HepG2 (cell line): ENCODE results near the gene B4GALT7. TPM values are rescaled to one million over a fixed set of nuclear protein-coding genes. Genes with fewer than 3 reads are reported as not detected.

Experiments used
- AKAP8 ChIP-seq: sonication (generic); formaldehyde crosslinking; IDR thresholded peaks from 2 replicates; pipeline ENCODE4 v1.5.1; 2020; ENCODE audit warnings: mild to moderate bottlenecking, missing genetic modification reagents
- ATF7-NPFF ChIP-seq: sonication (generic); formaldehyde crosslinking; IDR thresholded peaks from 2 replicates; pipeline ENCODE4 v1.8.1; 2023; ENCODE audit warnings: mild to moderate bottlenecking, low read depth, missing genetic modification reagents, moderate library complexity
- BHLHE40 ChIP-seq: IDR thresholded peaks from 2 replicates; pipeline ENCODE4 v1.6.1; 2011; ENCODE audit warnings: low read length, improper control_type of control experiment
- DNMT1 ChIP-seq: sonication (generic); formaldehyde crosslinking; IDR thresholded peaks from 2 replicates; pipeline ENCODE4 v1.5.1; 2020; ENCODE audit warnings: mild to moderate bottlenecking, missing genetic modification reagents
- DPF2 ChIP-seq: sonication (generic); formaldehyde crosslinking; IDR thresholded peaks from 2 replicates; pipeline ENCODE4 v1.4.0; 2020; ENCODE audit warnings: mild to moderate bottlenecking, low read depth, missing genetic modification reagents, borderline replicate concordance
- ERF ChIP-seq: IDR thresholded peaks from 2 replicates; pipeline ENCODE4 v1.6.1; 2018; ENCODE audit warnings: missing biosample characterization, missing genetic modification reagents
- FOXJ3 ChIP-seq: sonication (generic); formaldehyde crosslinking; IDR thresholded peaks from 2 replicates; pipeline ENCODE4 v1.4.0; 2020; ENCODE audit warnings: missing genetic modification reagents, mild to moderate bottlenecking, borderline replicate concordance
- GFI1 ChIP-seq: sonication (generic); formaldehyde crosslinking; IDR thresholded peaks from 2 replicates; pipeline ENCODE4 v1.5.0; 2020; ENCODE audit warnings: missing genetic modification reagents, mild to moderate bottlenecking, borderline replicate concordance
- KDM1A ChIP-seq: IDR thresholded peaks from 2 replicates; pipeline ENCODE4 v1.6.1; 2016; ENCODE audit warnings: missing compliant biosample characterization
- KLF15 ChIP-seq: sonication (generic); formaldehyde crosslinking; IDR thresholded peaks from 2 replicates; pipeline ENCODE4 v1.8.1; 2023; ENCODE audit warnings: borderline replicate concordance, mild to moderate bottlenecking, inconsistent platforms, missing genetic modification reagents, mixed read lengths
- MIER3 ChIP-seq: IDR thresholded peaks from 2 replicates; pipeline ENCODE4 v1.6.1; 2016; ENCODE audit warnings: missing compliant biosample characterization, borderline replicate concordance
- MYC ChIP-seq: sonication (generic); formaldehyde crosslinking; IDR thresholded peaks from 2 replicates; pipeline ENCODE4 v1.9.0; 2021; ENCODE audit warnings: missing genetic modification reagents, borderline replicate concordance
- PHF21A ChIP-seq: sonication (generic); formaldehyde crosslinking; IDR thresholded peaks from 2 replicates; pipeline ENCODE4 v1.5.0; 2020; ENCODE audit warnings: mild to moderate bottlenecking, missing genetic modification reagents
- SIN3A ChIP-seq: IDR thresholded peaks from 2 replicates; pipeline ENCODE4 v1.6.1; 2011; ENCODE audit warnings: low read depth, mild to moderate bottlenecking, control low read depth, low read length, borderline replicate concordance
- SIX4 ChIP-seq: sonication (generic); formaldehyde crosslinking; IDR thresholded peaks from 2 replicates; pipeline ENCODE4 v1.4.0; 2020; ENCODE audit warnings: missing genetic modification reagents
- SKI ChIP-seq: fragments of 450-650 bp; IDR thresholded peaks from one replicate; pipeline ENCODE4 v1.6.1; 2018; ENCODE audit warnings: mild to moderate bottlenecking; ENCODE audit not compliant: partially characterized antibody
- ZBTB1 ChIP-seq: sonication (generic); formaldehyde crosslinking; IDR thresholded peaks from 2 replicates; pipeline ENCODE4 v1.4.0; 2020; ENCODE audit warnings: missing genetic modification reagents, borderline replicate concordance
- ZBTB38 ChIP-seq: sonication (generic); formaldehyde crosslinking; IDR thresholded peaks from 2 replicates; pipeline ENCODE4 v1.5.1; 2020; ENCODE audit warnings: mild to moderate bottlenecking, missing genetic modification reagents
- ZC3H4 ChIP-seq: sonication (generic); formaldehyde crosslinking; IDR thresholded peaks from 2 replicates; pipeline ENCODE4 v1.4.0; 2020; ENCODE audit warnings: missing genetic modification reagents, borderline replicate concordance
- ZNF253 ChIP-seq: sonication (generic); formaldehyde crosslinking; IDR thresholded peaks from 2 replicates; pipeline ENCODE4 v1.8.0; 2022; ENCODE audit warnings: mild to moderate bottlenecking, missing genetic modification reagents, borderline replicate concordance
- ZNF335 ChIP-seq: sonication (generic); formaldehyde crosslinking; IDR thresholded peaks from 2 replicates; pipeline ENCODE4 v1.4.0; 2020; ENCODE audit warnings: missing genetic modification reagents
- ZNF33A ChIP-seq: sonication (generic); formaldehyde crosslinking; IDR thresholded peaks from 2 replicates; pipeline ENCODE4 v1.5.1; 2020; ENCODE audit warnings: missing genetic modification reagents, mild to moderate bottlenecking, moderate library complexity, borderline replicate concordance
- ZNF546 ChIP-seq: sonication (generic); formaldehyde crosslinking; conservative IDR thresholded peaks from 2 replicates; pipeline ENCODE4 v1.8.1; 2023; ENCODE audit warnings: mild to moderate bottlenecking, missing genetic modification reagents
- ZNF891 ChIP-seq: sonication (generic); formaldehyde crosslinking; IDR thresholded peaks from 2 replicates; pipeline ENCODE4 v1.5.0; 2020; ENCODE audit warnings: mild to moderate bottlenecking, missing genetic modification reagents
- ZSCAN22 ChIP-seq: sonication (generic); formaldehyde crosslinking; IDR thresholded peaks from 2 replicates; pipeline ENCODE4 v1.4.0; 2020; ENCODE audit warnings: mild to moderate bottlenecking, missing genetic modification reagents
- polyA plus RNA-seq, 8 experiments: library from polyadenylated mRNA; depleted of rRNA in 3 of 8; stranded (reverse) in 7 of 8; unstranded in 1 of 8; fragments of >200 nt; fragmentation: Illumina TruSeq in 4 of 8; extraction: Trizol in 4 of 8; gene quantifications; 2 replicates each; pipeline versions ENCODE4 v1.2.1 to v1.2.3, GENCODE V29; 2011 to 2016; ENCODE audit warnings: low read depth in 4 of 8, missing spikeins in 1 of 8, mixed read lengths in 1 of 8; ENCODE audit not compliant: insufficient read depth in 1 of 8
- total RNA-seq, 5 experiments: library from RNA; depleted of rRNA; stranded (reverse); fragments of >200 nt; fragmentation: Illumina TruSeq; extraction: Trizol; gene quantifications; 2 replicates each; pipeline ENCODE4 v1.2.3, GENCODE V29; 2016; ENCODE audit warnings: low read depth in 1 of 5
- TF ChIP-seq, protein P1 (sequence below): IDR thresholded peaks from 2 replicates; pipeline ENCODE4 v1.6.1; 2016; ENCODE audit warnings: missing compliant biosample characterization, missing genetic modification reagents, borderline replicate concordance
- TF ChIP-seq, protein P2 (sequence below): sonication (generic); formaldehyde crosslinking; IDR thresholded peaks from 2 replicates; pipeline ENCODE4 v1.4.0; 2020; ENCODE audit warnings: mild to moderate bottlenecking, missing genetic modification reagents
- TF ChIP-seq, protein P3 (sequence below): sonication (generic); formaldehyde crosslinking; IDR thresholded peaks from 2 replicates; pipeline ENCODE4 v1.8.1; 2022; ENCODE audit warnings: low read depth, mild to moderate bottlenecking, missing genetic modification reagents

B4GALT7 gene
- total and polyA plus RNA-seq, 2 of the 13 experiments (the other 11 are each of a cell fraction or from before 2014, with no cell fraction given) = 16.4 to 20.5 TPM

GRCh38 chr5:177554474-177555111 lies 45.3 kb upstream of the B4GALT7 start, which contains the start of gene FAM193B (continued):
- TF ChIP-seq ZC3H4 (CRISPR knock-in tag) = no peak
- TF ChIP-seq, protein P1, sequence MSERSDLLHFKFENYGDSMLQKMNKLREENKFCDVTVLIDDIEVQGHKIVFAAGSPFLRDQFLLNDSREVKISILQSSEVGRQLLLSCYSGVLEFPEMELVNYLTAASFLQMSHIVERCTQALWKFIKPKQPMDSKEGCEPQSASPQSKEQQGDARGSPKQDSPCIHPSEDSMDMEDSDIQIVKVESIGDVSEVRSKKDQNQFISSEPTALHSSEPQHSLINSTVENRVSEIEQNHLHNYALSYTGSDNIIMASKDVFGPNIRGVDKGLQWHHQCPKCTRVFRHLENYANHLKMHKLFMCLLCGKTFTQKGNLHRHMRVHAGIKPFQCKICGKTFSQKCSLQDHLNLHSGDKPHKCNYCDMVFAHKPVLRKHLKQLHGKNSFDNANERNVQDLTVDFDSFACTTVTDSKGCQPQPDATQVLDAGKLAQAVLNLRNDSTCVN = no peak; the same call in 1 of the 2 replicates
- TF ChIP-seq BHLHE40 = no peak
- TF ChIP-seq ZNF891 = 0 out of 2 replicates have a peak, but pooled peaks have one; percentile 58
- no peak for TF ChIP-seq DPF2 (CRISPR knock-in tag)
- TF ChIP-seq ZNF546 (CRISPR knock-in tag) = no peak
- TF ChIP-seq KDM1A (CRISPR knock-in tag) = peak; percentile 89
- no peak for TF ChIP-seq SIX4 (CRISPR knock-in tag)
- TF ChIP-seq PHF21A (CRISPR knock-in tag) = 0 out of 2 replicates have a peak, but pooled peaks have one; percentile 29
- no peak for TF ChIP-seq ZBTB1 (CRISPR knock-in tag)
- TF ChIP-seq, protein P2, sequence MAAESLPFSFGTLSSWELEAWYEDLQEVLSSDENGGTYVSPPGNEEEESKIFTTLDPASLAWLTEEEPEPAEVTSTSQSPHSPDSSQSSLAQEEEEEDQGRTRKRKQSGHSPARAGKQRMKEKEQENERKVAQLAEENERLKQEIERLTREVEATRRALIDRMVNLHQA (CRISPR knock-in tag) = no peak
- no peak for TF ChIP-seq ZNF335 (CRISPR knock-in tag)
- no peak for TF ChIP-seq SKI
- peak; percentile 54; the same call in 1 of the 2 replicates for TF ChIP-seq SIN3A
- peak; percentile 53; the same call in 1 of the 2 replicates for TF ChIP-seq ERF (CRISPR knock-in tag)
- no peak for TF ChIP-seq ZNF33A (CRISPR knock-in tag)
- TF ChIP-seq FOXJ3 (CRISPR knock-in tag) = no peak
- TF ChIP-seq, protein P3, sequence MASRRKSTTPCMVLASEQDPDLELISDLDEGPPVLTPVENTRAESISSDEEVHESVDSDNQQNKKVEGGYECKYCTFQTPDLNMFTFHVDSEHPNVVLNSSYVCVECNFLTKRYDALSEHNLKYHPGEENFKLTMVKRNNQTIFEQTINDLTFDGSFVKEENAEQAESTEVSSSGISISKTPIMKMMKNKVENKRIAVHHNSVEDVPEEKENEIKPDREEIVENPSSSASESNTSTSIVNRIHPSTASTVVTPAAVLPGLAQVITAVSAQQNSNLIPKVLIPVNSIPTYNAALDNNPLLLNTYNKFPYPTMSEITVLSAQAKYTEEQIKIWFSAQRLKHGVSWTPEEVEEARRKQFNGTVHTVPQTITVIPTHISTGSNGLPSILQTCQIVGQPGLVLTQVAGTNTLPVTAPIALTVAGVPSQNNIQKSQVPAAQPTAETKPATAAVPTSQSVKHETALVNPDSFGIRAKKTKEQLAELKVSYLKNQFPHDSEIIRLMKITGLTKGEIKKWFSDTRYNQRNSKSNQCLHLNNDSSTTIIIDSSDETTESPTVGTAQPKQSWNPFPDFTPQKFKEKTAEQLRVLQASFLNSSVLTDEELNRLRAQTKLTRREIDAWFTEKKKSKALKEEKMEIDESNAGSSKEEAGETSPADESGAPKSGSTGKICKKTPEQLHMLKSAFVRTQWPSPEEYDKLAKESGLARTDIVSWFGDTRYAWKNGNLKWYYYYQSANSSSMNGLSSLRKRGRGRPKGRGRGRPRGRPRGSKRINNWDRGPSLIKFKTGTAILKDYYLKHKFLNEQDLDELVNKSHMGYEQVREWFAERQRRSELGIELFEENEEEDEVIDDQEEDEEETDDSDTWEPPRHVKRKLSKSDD (CRISPR knock-in tag) = no peak
- TF ChIP-seq DNMT1 (CRISPR knock-in tag) = 0 out of 2 replicates have a peak, but pooled peaks have one; percentile 40
- TF ChIP-seq AKAP8 = no peak
- no peak; the same call in 1 of the 2 replicates for TF ChIP-seq MIER3 (CRISPR knock-in tag)
- TF ChIP-seq ZSCAN22 (CRISPR knock-in tag) = no peak
- no peak for TF ChIP-seq KLF15
- peak; percentile 85 for TF ChIP-seq ZBTB38 (CRISPR knock-in tag)
- TF ChIP-seq ATF7-NPFF (CRISPR knock-in tag) = no peak
- peak; percentile 66; the same call in 1 of the 2 replicates for TF ChIP-seq MYC
- TF ChIP-seq ZNF253 (CRISPR knock-in tag) = no peak
- no peak for TF ChIP-seq GFI1 (CRISPR knock-in tag)
